Measurements from ENCODE around the gene COL16A1.
A peak's percentile ranks its signal among the peaks of the same experiment; 100 is the strongest.

COL16A1 gene

GRCh38 chr1:31687601-31688000, 16.2 kb downstream of the COL16A1 start:
- no peak for DNase-seq (ENCODE audit: low read depth)

- no peak for DNase-seq (ENCODE audit: low read depth)
Observed at GRCh38 chr1:31685795-31686194, 18.0 kb downstream of the COL16A1 start.

GRCh38 chr1:31683997-31684396, 19.8 kb downstream of the COL16A1 start:
- no peak for DNase-seq (ENCODE audit: low read depth)

GRCh38 chr1:31681415-31681814, 22.4 kb downstream of the COL16A1 start:
- DNase-seq (ENCODE audit: low read depth) = no peak

- DNase-seq (ENCODE audit: low read depth) = no peak
Observed at GRCh38 chr1:31679676-31680230, 24.1 kb downstream of the COL16A1 start.

GRCh38 chr1:31679091-31679490, 24.7 kb downstream of the COL16A1 start:
- no peak for DNase-seq (ENCODE audit: low read depth)

GRCh38 chr1:31678681-31679080, 25.1 kb downstream of the COL16A1 start:
- no peak for DNase-seq (ENCODE audit: low read depth)

- DNase-seq (ENCODE audit: low read depth) = no peak
Observed at GRCh38 chr1:31677949-31678348, 25.9 kb downstream of the COL16A1 start.

- DNase-seq (ENCODE audit: low read depth) = no peak
Observed at GRCh38 chr1:31677401-31677800, 26.4 kb downstream of the COL16A1 start.

GRCh38 chr1:31675756-31676155, 28.1 kb downstream of the COL16A1 start:
- no peak for DNase-seq (ENCODE audit: low read depth)

- no peak for DNase-seq (ENCODE audit: low read depth)
Observed at GRCh38 chr1:31675161-31675560, 28.7 kb downstream of the COL16A1 start.

- no peak for DNase-seq (ENCODE audit: low read depth)
Observed at GRCh38 chr1:31674626-31675025, 29.2 kb downstream of the COL16A1 start.

GRCh38 chr1:31673433-31673832, 30.4 kb downstream of the COL16A1 start:
- DNase-seq (ENCODE audit: low read depth) = no peak

- no peak for DNase-seq (ENCODE audit: low read depth)
Observed at GRCh38 chr1:31672986-31673385, 30.8 kb downstream of the COL16A1 start.

GRCh38 chr1:31671561-31672201, 32.1 kb downstream of the COL16A1 start:
- DNase-seq (ENCODE audit: low read depth) = no peak

- no peak for DNase-seq (ENCODE audit: low read depth)
Observed at GRCh38 chr1:31671147-31671546, 32.7 kb downstream of the COL16A1 start.

- no peak for DNase-seq (ENCODE audit: low read depth)
Observed at GRCh38 chr1:31670593-31670964, 33.2 kb downstream of the COL16A1 start.

- DNase-seq (ENCODE audit: low read depth) = peak; percentile 9
Observed at GRCh38 chr1:31669786-31670592, 33.8 kb downstream of the COL16A1 start.

- DNase-seq (ENCODE audit: low read depth) = no peak
Observed at GRCh38 chr1:31669433-31669785, 34.4 kb downstream of the COL16A1 start.

GRCh38 chr1:31668303-31668883, 35.4 kb downstream of the COL16A1 start:
- DNase-seq (ENCODE audit: low read depth) = no peak

GRCh38 chr1:31667065-31667785, 36.6 kb downstream of the COL16A1 start:
- DNase-seq (ENCODE audit: low read depth) = no peak

- DNase-seq (ENCODE audit: low read depth) = no peak
Observed at GRCh38 chr1:31666263-31666963, 37.4 kb downstream of the COL16A1 start.
